Left renal pelvis (tissue), 4 donors: ENCODE measurements around the gene EIF6. TPM values are rescaled to one million over a fixed set of nuclear protein-coding genes. Genes with fewer than 3 reads are reported as not detected.

Experiments
- DNase-seq, 4 donors: peaks; one replicate each; pipeline ENCODE4 v3.0.0-alpha.2; 2013; ENCODE audit warnings: low read depth in 4 of 4, low spot score in 3 of 4
- polyA plus RNA-seq, 4 donors: library from polyadenylated mRNA; unstranded; fragments of 120-200 nt; gene quantifications; one replicate each; pipeline ENCODE4 v1.2.1, GENCODE V29; 2013; ENCODE audit not compliant: insufficient read length in 4 of 4

EIF6 gene
- polyA plus RNA-seq, 4 donors = 82.7 to 165 (median 130) TPM

DNA sequence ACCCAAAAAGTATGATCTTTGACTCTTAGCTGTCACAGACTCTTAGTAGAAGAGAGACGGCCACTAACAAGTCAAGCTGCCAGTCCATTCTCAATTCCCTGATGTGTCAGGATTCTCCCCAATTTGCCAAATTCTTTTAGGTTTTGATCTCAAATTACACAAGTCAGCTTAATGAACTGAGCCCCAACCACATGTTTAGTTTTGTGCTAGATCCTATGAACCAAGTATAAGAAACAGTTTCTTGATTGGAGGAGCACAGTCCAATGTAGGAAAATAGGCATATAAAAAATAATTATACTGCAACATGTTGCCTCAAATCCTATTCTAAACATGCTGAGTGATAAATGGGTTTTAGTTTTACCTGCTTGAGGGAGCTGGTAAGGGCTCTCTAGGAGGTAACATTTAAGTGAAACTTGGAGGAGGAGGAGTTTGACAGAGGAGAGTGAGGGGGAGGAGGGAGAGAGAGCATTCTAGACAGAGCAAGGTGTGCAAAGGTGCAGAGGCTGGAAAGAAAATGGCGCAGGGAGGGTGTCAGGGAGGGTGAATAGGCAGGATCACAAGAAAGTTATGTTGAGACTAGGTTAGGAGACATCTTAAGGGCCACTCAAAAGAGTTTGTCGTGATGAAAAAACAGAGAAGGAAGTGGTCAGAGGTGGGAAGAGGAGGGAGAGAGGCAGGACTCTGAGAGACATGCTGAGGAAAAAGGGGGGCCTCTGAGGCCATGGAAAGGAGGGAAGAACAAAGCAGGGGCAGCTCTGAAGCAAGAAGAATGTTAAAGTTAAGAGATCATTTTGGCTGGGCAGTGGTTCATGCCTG lies 30.5 kb upstream of the EIF6 start:
- no peak for DNase-seq

- no peak for DNase-seq
Observed at GRCh38 chr20:35312318-35312717, 27.7 kb upstream of the EIF6 start.

- DNase-seq = no peak
Observed at GRCh38 chr20:35311822-35312221, 27.2 kb upstream of the EIF6 start.

DNA sequence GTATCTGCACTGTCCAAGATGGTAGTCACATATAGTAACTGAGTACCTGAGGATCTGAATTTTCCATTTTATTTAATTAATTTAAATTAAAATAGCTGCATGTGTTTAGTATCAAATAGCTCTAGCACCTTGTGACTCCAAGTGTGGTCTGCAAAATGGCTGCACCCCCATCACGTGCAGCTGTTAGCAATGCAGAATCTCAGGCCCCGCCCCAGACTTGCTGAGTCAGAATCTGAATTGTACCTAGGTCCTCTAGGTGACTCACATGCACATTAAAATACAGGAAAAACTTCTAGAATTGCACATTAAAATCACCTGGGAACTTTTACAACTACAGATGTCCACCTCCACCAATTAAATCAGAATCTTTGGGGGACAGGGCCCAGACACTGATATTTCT lies 26.8 kb upstream of the EIF6 start:
- no peak for DNase-seq

- no peak for DNase-seq
Observed at GRCh38 chr20:35307666-35308653, 23.4 kb upstream of the EIF6 start.

DNA sequence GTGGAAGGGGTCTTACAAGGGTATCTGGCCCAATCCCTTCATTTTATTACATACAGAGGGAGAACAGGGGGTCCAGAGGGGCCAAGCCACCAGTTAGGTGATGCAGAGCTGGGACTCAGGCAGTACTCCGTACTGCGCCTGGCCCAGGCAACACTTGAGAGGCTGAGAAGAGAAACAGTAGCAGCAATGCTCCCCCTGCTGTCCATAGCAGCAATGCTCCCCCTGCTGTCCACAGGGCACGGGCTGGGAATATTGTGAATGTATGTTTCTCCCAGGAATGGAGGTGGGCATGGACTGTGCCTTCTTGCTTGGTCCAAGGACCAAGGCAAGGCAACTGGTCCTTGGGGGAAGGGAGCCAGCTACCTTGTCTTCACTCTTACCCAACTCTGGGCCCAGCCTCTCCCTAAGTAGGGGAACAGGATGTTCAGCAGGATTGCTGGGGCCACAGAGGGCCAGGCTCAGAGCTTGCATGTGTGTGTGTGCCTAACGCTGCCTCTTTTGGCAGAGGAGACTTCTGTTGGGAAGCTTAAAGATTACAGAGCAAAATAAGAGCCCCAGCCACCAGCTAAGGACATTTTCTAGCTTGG lies 22.5 kb upstream of the EIF6 start:
- no peak for DNase-seq

GRCh38 chr20:35305682-35306556 lies 21.3 kb upstream of the EIF6 start:
- DNase-seq = no peak

DNA sequence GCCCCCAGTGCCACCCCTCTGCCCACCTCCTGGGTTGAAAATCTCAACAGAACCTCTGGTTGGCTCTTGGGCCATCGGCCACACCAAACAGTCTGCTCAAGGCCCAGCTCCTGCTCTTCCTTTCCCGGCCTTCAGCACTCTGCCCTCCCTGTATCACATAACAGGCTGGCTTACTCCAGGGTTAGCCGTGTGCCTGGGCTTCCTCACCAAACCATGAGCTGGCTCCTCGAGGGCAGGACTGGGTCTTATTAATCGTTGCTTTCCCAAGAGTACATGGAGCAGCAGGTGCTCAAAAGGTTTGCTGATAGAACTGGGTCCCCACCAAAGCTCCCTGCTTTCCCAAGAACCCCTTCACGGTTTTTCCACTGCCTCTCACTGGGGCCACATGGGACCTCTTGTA lies 20.4 kb upstream of the EIF6 start:
- DNase-seq = no peak

GRCh38 chr20:35303735-35304491 lies 19.3 kb upstream of the EIF6 start:
- DNase-seq = peak in 3 of 4 donors; percentile 62 to 76 (median 69)

DNA sequence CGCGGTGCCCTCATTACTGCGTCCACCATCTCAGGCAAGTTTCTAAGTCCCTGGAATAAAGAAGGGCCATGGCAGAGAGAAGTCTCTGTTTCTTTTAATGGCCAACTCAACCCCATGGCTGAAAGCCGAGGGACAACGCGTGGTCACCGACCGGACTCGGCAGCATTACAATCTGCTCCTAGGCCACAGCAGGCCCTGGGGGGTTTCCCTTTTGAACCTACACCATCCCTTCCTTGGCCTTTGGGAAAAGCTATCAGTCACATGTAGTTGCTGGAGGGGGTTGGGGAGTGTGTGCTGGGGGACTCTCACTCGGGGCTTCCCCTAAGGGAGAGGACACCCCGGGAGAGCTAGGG lies 18.8 kb upstream of the EIF6 start:
- no peak for DNase-seq

- DNase-seq = no peak
Observed at GRCh38 chr20:35302421-35303335, 18.1 kb upstream of the EIF6 start.

DNA sequence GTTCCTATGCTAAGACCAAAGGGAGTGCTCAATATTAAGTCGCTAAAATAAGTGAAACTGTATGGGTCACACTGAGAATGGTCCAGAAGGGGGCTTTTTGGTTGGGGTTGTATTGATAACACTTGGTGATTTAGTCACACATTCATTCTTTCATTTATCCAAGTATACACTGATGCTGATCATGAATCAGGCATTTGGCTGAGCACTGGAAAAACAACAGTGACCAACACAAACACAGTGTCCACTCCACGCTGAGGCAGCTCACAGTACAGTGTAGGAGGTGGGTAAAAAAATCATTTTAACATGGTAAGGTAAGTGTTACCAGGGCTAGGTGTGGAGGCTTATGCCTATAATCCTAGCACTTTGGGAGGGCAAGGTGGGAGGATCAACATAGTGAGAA lies 16.9 kb upstream of the EIF6 start:
- DNase-seq = no peak

DNA sequence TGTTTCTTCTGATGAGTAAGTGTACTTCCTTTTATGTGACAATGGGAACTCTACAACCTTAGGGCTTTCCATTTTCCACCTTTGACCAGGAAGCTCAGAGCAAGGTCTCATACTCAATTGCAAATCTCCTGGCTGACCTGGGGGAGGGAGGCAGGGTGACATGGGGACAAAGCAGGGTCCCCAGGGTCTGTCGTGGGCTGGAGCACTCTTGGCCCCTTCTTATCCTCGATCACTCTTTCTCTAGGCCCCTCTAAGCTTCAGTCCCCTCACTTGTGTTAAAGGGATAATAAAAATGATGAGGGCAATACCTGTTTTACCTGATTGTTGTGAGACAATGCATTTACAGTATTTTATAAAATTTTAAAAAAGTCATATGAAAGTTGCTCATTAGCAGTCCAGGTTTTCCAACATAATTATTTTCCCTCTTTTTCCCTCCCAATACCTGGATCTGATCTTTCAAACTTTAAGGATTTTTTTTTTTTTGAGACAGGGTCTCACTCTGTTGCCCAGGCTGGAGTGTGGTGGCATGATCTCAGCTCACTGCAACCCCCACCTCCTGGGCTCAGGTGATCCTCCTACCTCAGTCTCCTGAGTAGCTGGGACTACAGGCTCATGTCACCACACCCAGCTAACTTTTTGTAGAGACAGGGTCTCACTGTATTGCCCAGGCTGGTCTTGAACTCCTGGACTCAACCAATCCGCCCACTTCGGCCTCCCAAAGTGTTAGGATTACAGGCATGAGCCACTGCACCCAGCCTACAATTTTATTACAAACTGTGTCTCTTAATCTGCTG lies 16.1 kb upstream of the EIF6 start:
- no peak for DNase-seq

GRCh38 chr20:35299780-35300179 lies 15.2 kb upstream of the EIF6 start:
- DNase-seq = no peak

- no peak for DNase-seq
Observed at GRCh38 chr20:35298264-35298663, 13.7 kb upstream of the EIF6 start.

- no peak for DNase-seq
Observed at GRCh38 chr20:35297740-35298139, 13.2 kb upstream of the EIF6 start.

DNA sequence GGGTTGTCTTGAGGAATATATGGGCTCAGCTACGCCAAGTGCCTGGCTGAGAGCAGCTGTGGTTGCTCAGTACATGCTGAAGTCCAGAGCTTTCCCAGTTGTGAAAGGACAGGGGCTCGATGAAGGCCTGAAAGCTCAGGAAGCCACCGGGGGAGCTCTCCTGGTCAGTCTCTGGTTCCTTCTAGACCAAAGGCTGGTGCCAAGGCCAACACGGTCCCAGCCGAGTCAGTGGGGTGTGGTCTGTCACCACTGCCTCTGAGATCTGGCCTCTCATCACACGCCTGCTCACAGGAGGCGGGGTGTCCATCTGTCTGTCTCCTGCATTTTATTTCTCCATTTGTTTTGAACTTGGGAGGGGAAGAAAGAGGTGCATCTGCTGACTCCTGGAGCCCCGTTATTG lies 12.6 kb upstream of the EIF6 start:
- DNase-seq = no peak

- no peak for DNase-seq
Observed at GRCh38 chr20:35296101-35296554, 11.6 kb upstream of the EIF6 start.
